HG03469 (cell line): ENCODE results near the gene TAPBP.
"Not testable (repeated sequence)": the region's sequence is repeated elsewhere in the genome, so short reads cannot be mapped to it uniquely, and the experiment has no call there.

Experiments used
- ATAC-seq: cut with Tn5 transposase; IDR thresholded peaks from one replicate; pipeline ENCODE4 v1.9.1; 2021; ENCODE audit warnings: mild to moderate bottlenecking, moderate library complexity, moderate number of reproducible peaks; ENCODE audit not compliant: unreplicated experiment

Gene TAPBP

DNA sequence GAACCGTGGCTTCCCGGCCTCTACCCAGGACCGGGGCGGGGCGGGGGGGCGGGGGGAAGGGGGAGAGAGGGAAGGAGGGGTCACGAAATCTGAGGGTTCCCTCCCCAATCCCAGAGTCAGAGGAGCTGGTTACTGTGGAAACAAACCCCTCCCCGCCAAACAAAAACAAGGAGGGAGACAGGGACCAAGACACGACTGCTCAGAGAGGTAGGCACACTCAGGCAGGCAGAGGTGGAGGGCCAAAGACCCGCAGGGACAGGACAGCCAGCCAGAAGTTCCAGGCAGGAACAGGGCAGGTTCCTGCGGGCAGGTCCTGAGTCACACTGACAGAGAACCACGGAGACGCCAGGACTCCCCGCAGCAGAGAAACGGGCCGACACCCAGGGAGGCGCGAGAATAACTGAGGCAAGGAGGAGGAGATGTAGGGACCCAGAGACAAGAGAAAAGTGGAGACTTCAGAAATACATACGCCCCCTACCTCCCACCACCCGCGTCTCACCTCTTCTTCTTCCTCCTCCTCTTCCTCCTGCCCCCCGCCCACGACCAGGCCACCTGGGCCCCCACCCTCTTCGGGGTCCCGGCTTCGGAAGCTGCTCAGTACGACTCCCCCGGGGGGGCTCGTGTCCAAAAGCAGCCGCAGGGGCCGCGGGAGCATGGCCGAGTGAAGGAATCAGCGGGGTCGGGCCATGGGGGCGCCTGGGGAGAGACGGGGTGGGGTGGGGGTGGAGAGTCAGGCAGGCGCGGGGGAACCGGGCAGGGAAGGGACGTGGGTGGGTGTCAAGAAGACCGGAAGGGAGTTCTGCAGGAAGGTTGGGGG lies 15.7 kb downstream of the TAPBP start:
- no peak for ATAC-seq

- no peak for ATAC-seq
Observed at GRCh38 chr6:33297406-33297955, 16.4 kb downstream of the TAPBP start.

- no peak for ATAC-seq
Observed at GRCh38 chr6:33296797-33297405, 17.0 kb downstream of the TAPBP start.

DNA sequence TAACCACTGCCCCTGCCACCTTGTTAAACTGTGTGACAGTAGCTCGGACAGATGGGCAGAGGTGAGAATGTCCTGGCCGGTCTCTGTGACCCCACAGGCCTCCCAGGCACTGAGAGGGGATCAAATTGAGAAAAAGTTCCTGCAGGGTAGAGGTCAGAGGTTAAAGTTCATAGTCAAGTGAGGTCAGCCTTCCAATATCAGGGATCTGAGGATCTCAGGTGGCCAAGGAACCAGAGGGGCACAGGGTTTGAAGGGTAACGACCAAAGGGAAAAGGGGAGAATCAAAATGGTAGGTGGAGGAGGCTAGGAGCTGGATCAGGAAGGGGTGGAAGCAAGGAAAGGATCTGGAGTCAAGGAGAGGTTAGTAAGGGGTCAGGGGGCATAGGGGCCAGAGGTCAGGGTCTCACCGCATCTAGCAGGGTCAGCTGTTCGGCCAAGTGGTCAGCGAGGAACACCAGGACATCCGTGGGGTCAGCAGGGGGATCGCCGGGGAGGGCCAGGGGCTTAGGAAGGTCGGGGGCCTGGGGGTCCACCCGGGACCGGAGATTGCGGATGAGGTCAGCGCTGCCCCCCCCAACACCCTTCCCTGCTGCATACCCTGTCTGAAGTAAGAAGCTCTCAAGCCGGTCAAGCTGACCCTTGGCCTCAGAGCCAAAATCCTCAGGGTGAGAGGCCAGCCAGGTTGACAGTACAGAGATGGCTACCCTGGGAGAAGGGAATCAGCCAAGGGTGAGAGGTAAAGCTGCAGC lies 18.1 kb downstream of the TAPBP start:
- no peak for ATAC-seq

DNA sequence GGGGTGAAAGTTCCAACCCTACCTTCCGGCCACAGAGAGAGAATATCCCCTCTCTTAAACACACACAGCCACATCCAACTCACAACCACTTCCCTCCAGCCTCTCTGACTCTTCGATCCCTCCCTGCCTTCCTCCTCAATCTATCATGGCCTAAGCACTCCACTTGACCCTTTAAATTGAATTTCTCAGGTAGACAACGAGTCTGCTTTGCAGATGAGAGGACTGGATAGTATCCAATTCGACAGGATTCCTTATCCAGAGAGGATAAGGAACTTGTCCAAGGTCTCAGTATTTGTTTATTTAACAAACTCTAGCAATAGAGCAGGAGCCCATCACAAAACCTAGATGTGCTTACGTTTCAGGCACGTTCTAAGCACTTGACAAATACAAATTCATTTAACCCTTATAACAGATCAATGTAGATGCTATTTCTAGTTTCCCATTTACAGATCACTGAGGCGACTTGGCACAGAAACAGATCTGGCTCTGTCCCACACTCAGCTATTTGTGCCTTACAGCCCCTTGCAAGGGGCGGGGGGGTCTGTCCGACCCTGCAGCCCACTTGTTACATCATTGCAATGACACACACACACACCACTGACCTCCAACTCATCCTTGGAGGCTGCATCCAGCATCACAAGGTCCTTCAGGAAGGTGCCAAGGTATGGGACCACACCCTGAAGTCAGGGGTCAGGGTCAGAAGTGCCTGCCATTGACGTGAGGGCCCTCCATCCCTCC lies 19.6 kb downstream of the TAPBP start:
- ATAC-seq: no peak

- no peak for ATAC-seq
Observed at GRCh38 chr6:33292996-33293682, 20.7 kb downstream of the TAPBP start.

DNA sequence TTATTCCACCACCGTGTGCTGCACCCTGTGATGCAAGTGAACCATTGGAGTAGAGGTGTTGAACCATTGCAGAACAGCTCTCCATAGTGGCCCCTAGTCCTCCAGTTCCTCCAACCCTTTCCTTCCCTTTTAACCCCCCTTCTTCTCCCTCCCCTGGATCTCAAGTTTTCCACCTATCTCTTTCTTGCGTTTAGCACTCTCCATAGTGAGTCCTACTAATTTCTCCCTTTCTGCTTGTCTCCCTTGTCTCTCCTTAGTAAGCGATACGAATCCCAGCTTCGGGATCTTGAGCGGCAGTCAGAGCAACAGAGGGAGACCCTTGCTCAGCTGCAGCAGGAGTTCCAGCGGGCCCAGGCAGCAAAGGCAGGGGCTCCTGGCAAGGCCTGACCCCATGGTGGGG lies 23.4 kb downstream of the TAPBP start:
- ATAC-seq: no peak

DNA sequence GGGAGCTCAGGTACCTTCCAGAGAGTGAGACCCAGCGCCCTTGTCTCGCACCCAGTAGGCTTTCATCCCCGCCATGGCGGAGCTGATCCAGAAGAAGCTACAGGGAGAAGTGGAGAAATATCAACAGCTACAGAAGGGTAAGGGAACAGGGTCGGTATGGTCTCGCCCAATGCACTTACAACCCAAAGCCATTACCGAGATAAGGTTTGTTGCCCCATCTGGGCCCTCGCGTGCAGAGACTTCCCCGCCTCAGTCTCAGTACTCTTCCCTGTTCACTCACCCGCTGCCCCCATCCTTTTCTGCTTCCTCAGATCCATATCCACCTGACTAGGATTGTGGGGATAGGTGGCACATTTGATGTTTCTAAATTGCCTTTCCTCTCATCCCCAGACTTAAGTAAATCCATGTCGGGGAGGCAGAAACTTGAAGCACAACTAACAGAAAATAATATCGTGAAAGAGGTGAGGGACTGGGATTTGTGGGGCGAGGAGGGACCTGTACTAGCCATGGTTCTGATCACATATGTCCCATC lies 24.0 kb downstream of the TAPBP start:
- no peak for ATAC-seq

- peak; percentile 49 for ATAC-seq
Observed at GRCh38 chr6:33288921-33289783, 24.7 kb downstream of the TAPBP start, which contains the start of the genes PFDN6 and WDR46. Gene PFDN6 (plus strand): TSS chr6:33289601. CDS start chr6:33289857, 256 bp downstream. Gene WDR46 (minus strand): TSS chr6:33289239. CDS start chr6:33289170, 69 bp downstream.

DNA sequence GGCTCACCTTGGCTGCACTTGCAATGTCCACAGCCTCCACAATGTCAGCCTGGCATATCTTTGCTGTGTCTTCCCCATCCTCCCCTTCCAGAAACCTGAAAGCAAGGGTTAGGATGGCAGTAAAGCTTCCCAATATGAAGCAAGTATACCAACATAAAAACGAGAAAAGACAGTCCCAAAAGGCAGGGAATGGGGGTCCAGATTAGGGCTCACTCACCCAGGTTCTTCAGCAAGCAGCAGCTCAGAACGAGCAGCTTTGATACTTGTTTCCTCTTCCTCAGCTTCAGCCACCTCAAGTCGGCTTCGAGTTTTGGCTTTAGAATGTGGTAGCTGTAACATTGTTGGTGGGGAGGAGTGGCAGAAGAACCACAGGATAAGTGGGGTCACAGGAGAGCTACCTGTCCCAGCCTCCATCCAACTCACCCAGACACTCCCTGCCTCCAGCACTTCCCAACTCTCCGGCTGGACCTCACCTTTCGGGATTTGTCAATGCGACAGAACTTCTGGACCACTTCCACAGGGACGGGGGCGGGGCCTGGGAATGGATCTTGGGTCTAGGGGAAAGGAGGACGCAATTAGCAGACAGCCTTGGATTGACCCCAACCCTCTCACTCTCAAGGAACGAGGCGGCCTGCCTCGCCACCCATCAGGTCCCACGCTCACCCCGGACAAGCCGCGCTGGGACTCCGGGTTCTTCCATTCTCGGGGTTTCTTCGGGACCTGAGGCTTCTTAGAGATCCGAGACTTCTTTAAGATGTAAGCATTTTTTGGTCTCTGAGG lies 25.5 kb downstream of the TAPBP start:
- ATAC-seq: no peak

- ATAC-seq: no peak
Observed at GRCh38 chr6:33286946-33287914, 26.6 kb downstream of the TAPBP start.

GRCh38 chr6:33285214-33285613 lies 28.7 kb downstream of the TAPBP start:
- ATAC-seq: not testable (repeated sequence)

DNA sequence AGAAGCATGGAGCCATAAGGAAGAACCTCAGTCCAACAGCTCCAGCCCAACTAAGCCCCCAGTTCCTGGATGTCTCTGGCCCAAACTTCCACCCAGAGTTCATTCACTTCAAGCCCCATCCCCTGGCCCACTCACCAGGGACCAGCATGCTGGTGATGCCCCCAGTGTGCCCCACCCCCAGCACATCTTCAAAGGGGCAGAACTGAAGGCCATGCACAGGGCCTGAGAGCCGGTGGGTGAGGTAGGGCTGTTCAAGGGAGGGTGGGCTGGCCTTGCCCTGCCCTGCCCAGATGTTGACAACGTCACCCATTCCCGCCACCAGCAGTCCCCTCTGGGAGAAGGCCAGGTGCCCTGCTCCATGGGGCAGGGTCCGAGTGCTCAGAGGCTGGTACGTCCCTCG lies 33.3 kb downstream of the TAPBP start:
- ATAC-seq: no peak

DNA sequence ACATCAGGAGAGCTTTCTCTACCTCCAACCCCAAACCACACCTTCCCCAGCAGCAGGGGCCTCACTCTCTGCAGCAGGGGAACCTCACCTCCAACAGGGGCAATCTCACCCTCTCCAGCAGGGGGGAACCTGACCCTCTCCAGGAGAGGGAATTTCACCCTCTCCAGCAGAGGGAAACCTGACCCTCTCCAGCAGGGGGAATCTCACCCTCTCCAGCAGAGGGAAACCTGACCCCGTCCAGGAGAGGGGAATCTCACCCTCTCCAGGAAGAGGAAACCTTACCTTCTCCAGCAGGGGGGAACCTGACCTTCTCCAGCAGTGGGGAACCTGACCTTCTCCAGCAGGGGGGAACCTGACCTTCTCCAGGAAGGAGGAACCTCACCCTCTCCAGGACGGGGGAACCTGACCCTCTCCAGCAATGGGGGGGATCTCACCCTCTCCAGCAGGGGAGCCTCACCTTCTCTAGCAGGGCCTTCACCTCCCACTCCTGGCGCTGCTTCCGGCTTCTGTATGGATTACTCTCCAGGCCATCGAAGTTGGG lies 33.8 kb downstream of the TAPBP start:
- ATAC-seq: no peak

GRCh38 chr6:33279257-33279695 lies 34.6 kb downstream of the TAPBP start:
- ATAC-seq: no peak

DNA sequence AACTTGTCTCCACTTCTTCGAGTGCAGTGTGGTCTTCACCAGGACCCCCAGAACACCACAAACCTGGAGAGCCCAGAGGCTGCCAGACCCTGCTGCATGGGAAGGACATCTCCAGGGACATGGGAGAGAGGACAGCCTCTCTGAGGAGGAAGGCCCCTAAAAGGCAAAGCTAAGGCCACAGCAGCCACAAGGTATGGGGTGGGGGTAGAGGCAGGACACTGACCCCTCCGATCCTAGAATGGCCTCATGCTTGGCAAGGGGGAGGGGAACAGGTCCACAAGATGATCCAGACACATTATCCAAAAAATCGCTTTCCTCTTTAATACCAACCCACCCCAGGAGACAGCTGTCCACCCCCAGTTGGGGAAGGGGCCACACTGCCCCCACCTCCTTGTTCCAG lies 35.1 kb downstream of the TAPBP start:
- ATAC-seq: no peak

- no peak for ATAC-seq
Observed at GRCh38 chr6:33278392-33278741, 35.5 kb downstream of the TAPBP start.
